K562 (cell line): ENCODE measurements around the gene SLC1A5. TPM values are rescaled to one million over a fixed set of nuclear protein-coding genes. Genes with fewer than 3 reads are reported as not detected.

Experiments used
- ATAC-seq: fragments of 200-7000 bp; cut with Tn5 transposase; 3 replicates; pipeline ENCODE4 v1.9.1; 2020; ENCODE audit warnings: moderate library complexity
- BruUV-seq: library from RNA; stranded (reverse); fragments of 400-500 nt; replicated peaks from 2 replicates; lab custom pipeline; 2021; lab: Mats Ljungman, UMichigan
- CTCF ChIA-PET: fragments of 300-600 bp; formaldehyde crosslinking; extraction: SDS; loops from one replicate; lab custom pipeline; 2021; ENCODE audit warnings: low intra/inter-chr PET ratio; lab: Yijun Ruan, JAX
- POLR2A ChIA-PET: fragments of 300-600, 350-650 bp; sonication (Branson Sonifier 250); formaldehyde crosslinking; extraction: SDS; loops from one replicate; lab custom pipeline; 2021; ENCODE audit warnings: antibody characterized with exemption, inconsistent platforms; lab: Yijun Ruan, JAX
- DNase-seq, 4 experiments: peaks; one replicate each; pipeline versions ENCODE4 v3.0.0 to v3.0.0-alpha.2; 2011 to 2018; ENCODE audit warnings: low spot score in 3 of 4, mixed read lengths in 3 of 4; ENCODE audit errors: extremely low read depth in 1 of 4
- FAIRE-seq: peaks from 2 replicates; lab custom pipeline; 2011; peaks lifted over from hg19 to GRCh38; lab: Jason Lieb, UNC
- H2AFZ ChIP-seq: 2 replicates; pipeline ENCODE4 v1.6.0; 2011; ENCODE audit warnings: low read depth, low read length, control low read depth, inconsistent platforms
- H3K27ac ChIP-seq: fragments of 200-600 bp; 3 replicates; pipeline ENCODE4 v1.8.0; 2011; ENCODE audit warnings: low read depth, mild to moderate bottlenecking, control low read depth, inconsistent platforms, low read length, moderate library complexity, mixed read lengths; ENCODE audit errors: extremely low read depth
- H3K27me3 ChIP-seq, 2 experiments: fragments of 300-600 bp in 1 of 2; 2 replicates in 1 of 2; 3 replicates in 1 of 2; pipeline versions ENCODE4 v1.6.0 to v1.8.0; 2011; ENCODE audit warnings: inconsistent platforms in 2 of 2, low read length in 2 of 2, mild to moderate bottlenecking in 1 of 2, mixed read lengths in 1 of 2, moderate library complexity in 1 of 2; ENCODE audit not compliant: control insufficient read depth in 2 of 2, insufficient read depth in 2 of 2
- H3K36me3 ChIP-seq: fragments of 300-600 bp; 3 replicates; pipeline ENCODE4 v1.8.0; 2011; ENCODE audit warnings: mild to moderate bottlenecking, low read length, inconsistent platforms; ENCODE audit not compliant: control insufficient read depth, insufficient read depth
- H3K4me1 ChIP-seq, 2 experiments: fragments of 200-600 bp in 1 of 2; replicated peaks in 1 of 2; 2 replicates in 1 of 2; 3 replicates in 1 of 2; pipeline versions ENCODE4 v1.5.1 to v1.8.0; 2011; ENCODE audit warnings: inconsistent platforms in 2 of 2, low read length in 2 of 2, mild to moderate bottlenecking in 1 of 2, mixed read lengths in 1 of 2, moderate library complexity in 1 of 2; ENCODE audit not compliant: control insufficient read depth in 2 of 2, insufficient read depth in 2 of 2
- H3K4me2 ChIP-seq: 2 replicates; pipeline ENCODE4 v1.6.1; 2011; ENCODE audit warnings: low read length, control low read depth, inconsistent platforms, mixed read lengths; ENCODE audit not compliant: insufficient read depth
- H3K4me3 ChIP-seq: fragments of 200-600 bp; sonication (generic), shearing (Covaris generic); 2 replicates; pipeline ENCODE4 v1.5.1; 2016; ENCODE audit warnings: control low read depth, inconsistent platforms
- H3K79me2 ChIP-seq: fragments of 200-600 bp; 3 replicates; pipeline ENCODE4 v1.8.0; 2011; ENCODE audit warnings: low read length, inconsistent platforms; ENCODE audit not compliant: control insufficient read depth, insufficient read depth
- H3K9ac ChIP-seq, 2 experiments: 2 replicates each; pipeline versions ENCODE4 v1.6.0 to v1.6.1; 2011; ENCODE audit warnings: low read depth in 2 of 2, low read length in 2 of 2, control low read depth in 1 of 2, inconsistent platforms in 1 of 2, mild to moderate bottlenecking in 1 of 2, mixed read lengths in 1 of 2; ENCODE audit not compliant: insufficient read depth in 1 of 2
- H3K9me1 ChIP-seq: one replicate; pipeline ENCODE4 v1.6.0; 2011; ENCODE audit warnings: inconsistent platforms, mild to moderate bottlenecking, low read length, moderate library complexity; ENCODE audit not compliant: control insufficient read depth, insufficient read depth
- H3K9me3 ChIP-seq: replicated peaks from 2 replicates; pipeline ENCODE4 v1.5.1; 2011; ENCODE audit warnings: low read depth, low read length, inconsistent platforms; ENCODE audit not compliant: control insufficient read depth, insufficient read depth
- H4K20me1 ChIP-seq: replicated peaks from 2 replicates; pipeline ENCODE4 v1.6.1; 2011; ENCODE audit warnings: low read length, inconsistent platforms, mixed read lengths; ENCODE audit not compliant: control insufficient read depth, insufficient read depth
- ADNP ChIP-seq: fragments of 200-800 bp; sonication (Bioruptor generic); IDR thresholded peaks from 2 replicates; pipeline ENCODE4 v1.6.1; 2016; ENCODE audit warnings: missing genetic modification characterization, missing compliant biosample characterization
- BCL6 ChIP-seq: fragments of 250-450 bp; sonication (Bioruptor Pico); IDR thresholded peaks from 2 replicates; pipeline ENCODE4 v1.4.0; 2020
- BRD4 ChIP-seq: fragments of 200-600 bp; sonication (generic); IDR thresholded peaks from 2 replicates; pipeline ENCODE4 v1.6.1; 2017; ENCODE audit warnings: inconsistent platforms
- CBX3 ChIP-seq, 2 experiments: IDR thresholded peaks; 1 replicate in 1 of 2; 2 replicates in 1 of 2; pipeline ENCODE4 v1.6.1; 2012; ENCODE audit warnings: inconsistent platforms in 2 of 2, low read length in 2 of 2, borderline replicate concordance in 1 of 2, control low read depth in 1 of 2
- ELF1 ChIP-seq: fragments of 200-800 bp; sonication (Bioruptor generic); IDR thresholded peaks from 2 replicates; pipeline ENCODE4 v1.6.1; 2016; ENCODE audit warnings: missing genetic modification characterization, missing compliant biosample characterization
- MAFG ChIP-seq: fragments of 450-650 bp; conservative IDR thresholded peaks from 2 replicates; pipeline ENCODE4 v1.6.1; 2016; ENCODE audit warnings: missing genetic modification characterization, missing compliant biosample characterization
- MEIS2 ChIP-seq: fragments of 450-650 bp; IDR thresholded peaks from 2 replicates; pipeline ENCODE4 v1.6.1; 2014; ENCODE audit warnings: mild to moderate bottlenecking; ENCODE audit not compliant: partially characterized antibody
- PATZ1 ChIP-seq: fragments of 250-450 bp; sonication (Bioruptor Pico); IDR thresholded peaks from 2 replicates; pipeline ENCODE4 v1.5.0; 2020; ENCODE audit warnings: mild to moderate bottlenecking, borderline replicate concordance
- ZKSCAN1 ChIP-seq: fragments of 150-350 bp; IDR thresholded peaks from 2 replicates; pipeline ENCODE4 v1.6.1; 2016; ENCODE audit warnings: low read depth, low read length
- ZNF41 ChIP-seq: fragments of 250-450 bp; sonication (Bioruptor Pico); conservative IDR thresholded peaks from 2 replicates; pipeline ENCODE4 v1.4.0; 2020; ENCODE audit warnings: mild to moderate bottlenecking
- ZNF512 ChIP-seq: IDR thresholded peaks from 2 replicates; pipeline ENCODE4 v1.6.1; 2016; ENCODE audit warnings: missing genetic modification characterization, missing compliant biosample characterization
- ZNF785 ChIP-seq: fragments of 250-450 bp; sonication (Bioruptor Pico); IDR thresholded peaks from 2 replicates; pipeline ENCODE4 v1.4.0; 2020; ENCODE audit warnings: mild to moderate bottlenecking
- WGBS: fragments of 100-300 bp; shearing (Covaris generic); methylation state at CpG from one replicate; pipeline ENCODE4 v1.1.6; 2016; ENCODE audit warnings: low coverage, mixed read lengths; ENCODE audit not compliant: insufficient coverage; ENCODE audit errors: missing lambda C conversion rate; 5-methylcytosine and 5-hydroxymethylcytosine counted together
- in situ Hi-C: fragments of 300-500 bp; cut with MboI; formaldehyde crosslinking; loops from 4 replicates; pipeline ENCODE4 v1.15.0; 2018; ENCODE audit warnings: inconsistent platforms, mixed read lengths
- intact Hi-C: fragments of 100-400 bp; cut with micrococcal nuclease; formaldehyde crosslinking; loops from 2 replicates; pipeline ENCODE4 v1.14.2; 2022
- polyA plus RNA-seq, 8 experiments: library from polyadenylated mRNA; depleted of rRNA in 4 of 8; stranded (reverse) in 5 of 8; unstranded in 3 of 8; fragments of >200 nt; fragmentation: Nextera tagmentation in 2 of 8; fragmentation: Illumina TruSeq in 1 of 8; extraction: Ambion mirVana in 2 of 8; extraction: Trizol in 1 of 8; gene quantifications; 2 replicates each; pipeline versions ENCODE4 v1.2.1 to v1.2.3, GENCODE V29; 2011 to 2014; ENCODE audit warnings: inconsistent platforms in 1 of 8, missing spikeins in 1 of 8
- total RNA-seq, 7 experiments: library from RNA; depleted of rRNA in 6 of 7; stranded (reverse); fragments of >200 nt in 6 of 7; fragmentation: Illumina TruSeq in 2 of 7; extraction: Trizol in 2 of 7; gene quantifications; 2 replicates each; pipeline versions ENCODE4 v1.2.1 to v1.2.3, GENCODE V29; 2011 to 2021; ENCODE audit warnings: low replicate concordance in 1 of 7

SLC1A5 gene
- total and polyA plus RNA-seq, 9 of the 15 experiments (the other 6 are each of a cell fraction or from before 2014, with no cell fraction given) = 31.2 to 417 (median 134) TPM

- ATAC-seq = no peak
- Histone ChIP-seq H3K36me3 (no peaks in the 10 kb centered on the region), H3K27me3 (no peaks in the 10 kb centered on the region), H3K79me2 (no peaks in the 10 kb centered on the region), H2AFZ (no peak overlapping the region), H3K9me1 (no peaks in the 10 kb centered on the region), H3K27ac (no peak overlapping the region), H3K9ac (no peak overlapping the region), H3K4me2 (no peak overlapping the region), H3K4me1 (peaks cover 0 to 11% of the 10 kb centered on the region in 2 experiments; a peak in 4 of 5 replicates), H3K4me3 (no peak overlapping the region), H4K20me1 (no peaks in the 10 kb centered on the region), H3K9me3 (0 out of 2 replicates have a peak, but pooled peaks cover 2% of the 10 kb centered on the region)
- CTCF ChIA-PET = no interaction called here
- BruUV-seq = no TSS peak
- WGBS = 50% methylated on average over 5 of the region's 5 CpGs
- TF ChIP-seq MEIS2 = no peak
- no peak for TF ChIP-seq ADNP
- no peak for TF ChIP-seq ELF1 (tag)
- TF ChIP-seq MAFG (tag) = no peak
- no peak for TF ChIP-seq PATZ1 (CRISPR knock-in tag)
- no peak for TF ChIP-seq ZNF512 (tag)
- no peak for TF ChIP-seq ZKSCAN1
- TF ChIP-seq BCL6 (CRISPR knock-in tag) = no peak
- no peak for TF ChIP-seq ZNF41 (CRISPR knock-in tag)
- TF ChIP-seq CBX3 (IDR thresholded peaks at IDR 0.05; ENCODE audit: borderline replicate concordance in 1 of 2, low read length in 2 of 2) = no peak
- no peak for TF ChIP-seq ZNF785 (CRISPR knock-in tag)
- no peak for TF ChIP-seq BRD4
- DNase-seq = no peak
- in situ Hi-C loops = no loop called here
- POLR2A ChIA-PET = interaction anchor here (2.3 to 4.2 kb wide), 2 partner anchors 40 to 43 kb away, joined by 12 to 15 read pairs; partner anchors contain the start of gene SLC1A5
- no peak for FAIRE-seq
- intact Hi-C loops = loop anchor here (5.0 kb wide), 2 partner anchors 41 to 71 kb away; partner anchors contain the start of gene SLC1A5
Measured at GRCh38 chr19:46828484-46828883, 40.1 kb upstream of the SLC1A5 start.
